B cell (primary cell): ENCODE data around the gene RPAP3. TPM values are rescaled to one million over a fixed set of nuclear protein-coding genes. Genes with fewer than 3 reads are reported as not detected.

Experiments
- ATAC-seq: fragments of 200-7000 bp; cut with Tn5 transposase; one replicate; pipeline ENCODE4 v1.10.0; 2021; ENCODE audit warnings: low read depth, mild to moderate bottlenecking, moderate number of reproducible peaks, moderate library complexity
- CTCF ChIA-PET: fragments of 350-600 bp; sonication (Branson Sonifier 250); formaldehyde crosslinking; loops from one replicate; lab custom pipeline; 2021; ENCODE audit warnings: antibody characterized with exemption, inconsistent platforms; lab: Charles Lee
- POLR2A ChIA-PET: fragments of 350-600 bp; sonication (Branson Sonifier 250); formaldehyde crosslinking; loops from one replicate; lab custom pipeline; 2021; ENCODE audit warnings: antibody characterized with exemption; lab: Charles Lee
- DNase-seq: peaks from one replicate; pipeline ENCODE4 v3.0.0; 2013
- H2AFZ ChIP-seq: 2 replicates; pipeline ENCODE4 v1.6.1; 2012; ENCODE audit warnings: mild to moderate bottlenecking, low read depth, low read length; ENCODE audit not compliant: insufficient read depth, poor library complexity, severe bottlenecking
- H3K27ac ChIP-seq, 2 donors: 1 replicate in 1 of 2; 2 replicates in 1 of 2; pipeline ENCODE4 v1.5.1; 2012 to 2013; ENCODE audit warnings: low read length in 2 of 2, mild to moderate bottlenecking in 2 of 2, moderate library complexity in 1 of 2
- H3K27me3 ChIP-seq, 4 experiments: fragments of 200-600 bp in 1 of 4; sonication (generic) in 1 of 4; replicated peaks in 1 of 4; 1 replicate in 2 of 4; 2 replicates in 2 of 4; pipeline versions ENCODE4 v1.6.1 to v1.7.0; 2013 to 2016; ENCODE audit warnings: low read length in 3 of 4, mild to moderate bottlenecking in 2 of 4, mixed read lengths in 1 of 4, moderate library complexity in 1 of 4; ENCODE audit not compliant: insufficient read depth in 4 of 4, control insufficient read depth in 3 of 4; ENCODE audit errors: control extremely low read depth in 1 of 4
- H3K36me3 ChIP-seq, 2 experiments: replicated peaks in 1 of 2; 1 replicate in 1 of 2; 2 replicates in 1 of 2; pipeline versions ENCODE4 v1.6.1 to v1.7.1; 2013; ENCODE audit warnings: low read length in 1 of 2; ENCODE audit not compliant: insufficient read depth in 2 of 2, control insufficient read depth in 1 of 2; ENCODE audit errors: control extremely low read depth in 1 of 2, extremely low read depth in 1 of 2
- H3K4me1 ChIP-seq, 2 donors: fragments of 200-600 bp in 1 of 2; sonication (generic) in 1 of 2; 1 replicate in 1 of 2; 2 replicates in 1 of 2; pipeline versions ENCODE4 v1.5.1 to v1.6.1; 2013 to 2017; ENCODE audit warnings: low read length in 2 of 2; ENCODE audit not compliant: control insufficient read depth in 2 of 2, insufficient read depth in 2 of 2
- H3K4me2 ChIP-seq: replicated peaks from 2 replicates; pipeline ENCODE3; 2012; ENCODE audit warnings: mild to moderate bottlenecking, low read depth, low read length; ENCODE audit not compliant: poor library complexity, severe bottlenecking
- H3K4me3 ChIP-seq, 5 experiments: fragments of 200-600 bp in 1 of 5; sonication (generic) in 1 of 5; 1 replicate in 3 of 5; 2 replicates in 2 of 5; pipeline versions ENCODE4 v1.5.1 to v1.7.0; 2011 to 2016; ENCODE audit warnings: low read length in 4 of 5, mild to moderate bottlenecking in 4 of 5, low read depth in 2 of 5, control low read depth in 1 of 5, moderate library complexity in 1 of 5; ENCODE audit not compliant: insufficient read depth in 1 of 5; ENCODE audit errors: control extremely low read depth in 1 of 5, extremely low read depth in 1 of 5
- H3K79me2 ChIP-seq: fragments of 200-600 bp; sonication (generic); one replicate; pipeline ENCODE4 v1.6.0; 2016; ENCODE audit warnings: low read length; ENCODE audit not compliant: control insufficient read depth, insufficient read depth
- H3K9ac ChIP-seq: fragments of 200-600 bp; sonication (generic); 2 replicates; pipeline ENCODE4 v1.6.1; 2017; ENCODE audit warnings: mild to moderate bottlenecking, low read length, moderate library complexity
- H3K9me3 ChIP-seq, 3 donors: one replicate each; pipeline versions ENCODE4 v1.6.1 to v1.7.1; 2013; ENCODE audit warnings: low read length in 2 of 3; ENCODE audit not compliant: control insufficient read depth in 2 of 3, insufficient read depth in 1 of 3; ENCODE audit errors: control extremely low read depth in 1 of 3
- H4K20me1 ChIP-seq: 2 replicates; pipeline ENCODE4 v1.6.0; 2012; ENCODE audit warnings: mild to moderate bottlenecking, low read length; ENCODE audit not compliant: insufficient read depth, control insufficient read depth, poor library complexity, severe bottlenecking
- H3K27ac Mint-ChIP-seq: one replicate; pipeline ENCODE4 v1.8.0; 2021; ENCODE audit warnings: mixed read lengths
- H3K27me3 Mint-ChIP-seq: one replicate; pipeline ENCODE4 v1.8.0; 2021; ENCODE audit warnings: mixed read lengths
- H3K4me1 Mint-ChIP-seq: one replicate; pipeline ENCODE4 v1.8.0; 2021; ENCODE audit warnings: mixed read lengths
- H3K4me3 Mint-ChIP-seq: one replicate; pipeline ENCODE4 v1.8.0; 2021; ENCODE audit warnings: mixed read lengths
- H3K9me3 Mint-ChIP-seq: one replicate; pipeline ENCODE4 v1.8.0; 2022; ENCODE audit warnings: mixed read lengths; ENCODE audit not compliant: insufficient read depth
- EZH2 ChIP-seq: IDR thresholded peaks from 2 replicates; pipeline ENCODE4 v1.6.1; 2012; ENCODE audit warnings: borderline replicate concordance, low read depth, mild to moderate bottlenecking, moderate library complexity, low read length; ENCODE audit not compliant: insufficient read depth, poor library complexity, severe bottlenecking
- WGBS: methylation state at CpG from one replicate; pipeline ENCODE4 v1.1.5; 2013; ENCODE audit warnings: missing lambda C conversion rate; ENCODE audit not compliant: insufficient coverage; 5-methylcytosine and 5-hydroxymethylcytosine counted together
- intact Hi-C: fragments of 100-400 bp; cut with micrococcal nuclease; formaldehyde crosslinking; loops from one replicate; pipeline ENCODE4 v1.10.0; 2022
- polyA plus RNA-seq: library from polyadenylated mRNA; depleted of rRNA; stranded (reverse); fragments of >200 nt; gene quantifications from 2 replicates; pipeline ENCODE4 v1.2.3, GENCODE V29; 2012
- total RNA-seq, 2 donors: library from RNA; stranded (reverse); fragments of 120-200 nt in 1 of 2; gene quantifications; 1 replicate in 1 of 2; 2 replicates in 1 of 2; pipeline versions ENCODE4 v1.2.3 to v1.2.4, GENCODE V29; 2013 to 2022
- TF ChIP-seq, protein P1 (sequence below): fragments of 200-600 bp; IDR thresholded peaks from one replicate; pipeline ENCODE4 v1.8.0; 2022; ENCODE audit warnings: antibody characterized with exemption, mild to moderate bottlenecking

Gene RPAP3
- total and polyA plus RNA-seq, 2 donors (not counting 1 experiment from before 2014, with no cell fraction given), result 9.1 to 47.2 TPM

DNA sequence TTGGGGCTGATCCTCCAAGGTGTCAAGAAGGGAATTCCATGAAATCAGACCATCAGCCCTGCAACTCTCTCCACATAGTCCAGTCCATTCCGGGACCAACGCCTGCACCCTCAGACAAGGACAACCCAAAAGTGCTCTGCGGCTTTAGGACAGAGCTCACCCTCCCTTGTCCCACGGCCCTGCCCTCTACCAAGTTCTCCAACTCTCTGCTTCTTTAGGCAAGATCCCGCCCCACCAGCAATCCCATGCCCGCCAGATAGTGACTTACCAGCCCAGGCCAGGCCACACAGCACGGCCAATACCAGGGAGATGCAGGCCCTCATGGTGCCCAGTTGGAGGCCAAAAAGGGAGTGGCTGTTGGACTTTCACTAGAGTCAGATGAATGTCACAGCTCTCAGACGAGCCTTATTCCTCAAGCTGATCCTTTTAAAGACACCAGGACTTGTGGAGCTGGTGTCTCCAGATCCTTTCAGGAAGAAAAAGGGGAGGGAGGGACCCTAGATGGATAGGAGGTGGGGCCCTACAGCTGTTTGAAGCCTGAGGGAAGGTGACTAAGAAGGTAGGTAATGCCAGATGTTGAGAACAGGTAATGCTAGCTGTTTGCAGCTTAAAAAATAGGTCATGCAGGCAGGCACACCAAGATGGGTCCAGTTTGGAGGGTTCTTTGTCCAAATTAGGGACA, 19.4 kb upstream of the RPAP3 start, which contains the start of gene ENDOU:
Gene ENDOU (minus strand): TSS at position 400 of the 682 bp plus-strand sequence. CDS start 77 bp downstream, at position 323.
- Histone ChIP-seq H3K4me1 (peaks cover 9 to 20% of the 10 kb centered on the region in 2 donors), H3K4me3 (no peak within 1 kb of the TSS), H4K20me1 (no peaks in the 10 kb centered on the region), H3K4me2 (peak within 1 kb of the TSS; percentile 18), H3K9ac (no peak within 1 kb of the TSS), H3K27me3 (no peaks in the 10 kb centered on the region), H3K36me3 (peaks cover 0 to 5% of the 10 kb centered on the region in 2 experiments), H3K79me2 (no peaks in the 10 kb centered on the region), H3K27ac (no peak within 1 kb of the TSS), H3K9me3 (no peaks in the 10 kb centered on the region), H2AFZ (no peak within 1 kb of the TSS)
- H3K4me1 Mint-ChIP-seq, result peaks cover 24% of the 10 kb centered on the region
- ATAC-seq (no peak), DNase-seq (no peak)
- peak within 1 kb of the TSS; percentile 5 for H3K4me3 Mint-ChIP-seq
- WGBS, result 98% methylated on average over 7 of the region's 8 CpGs
- H3K27me3 Mint-ChIP-seq, result no peaks in the 10 kb centered on the region
- CTCF ChIA-PET, result interaction anchor here (1.1 to 23.9 kb wide), 7 partner anchors 10 to 238 kb away, joined by 3 to 584 read pairs (median 15); partner anchors contain the start of genes SLC48A1 and TMEM106C
- TF ChIP-seq EZH2, result no peak
- TF ChIP-seq, protein P1, sequence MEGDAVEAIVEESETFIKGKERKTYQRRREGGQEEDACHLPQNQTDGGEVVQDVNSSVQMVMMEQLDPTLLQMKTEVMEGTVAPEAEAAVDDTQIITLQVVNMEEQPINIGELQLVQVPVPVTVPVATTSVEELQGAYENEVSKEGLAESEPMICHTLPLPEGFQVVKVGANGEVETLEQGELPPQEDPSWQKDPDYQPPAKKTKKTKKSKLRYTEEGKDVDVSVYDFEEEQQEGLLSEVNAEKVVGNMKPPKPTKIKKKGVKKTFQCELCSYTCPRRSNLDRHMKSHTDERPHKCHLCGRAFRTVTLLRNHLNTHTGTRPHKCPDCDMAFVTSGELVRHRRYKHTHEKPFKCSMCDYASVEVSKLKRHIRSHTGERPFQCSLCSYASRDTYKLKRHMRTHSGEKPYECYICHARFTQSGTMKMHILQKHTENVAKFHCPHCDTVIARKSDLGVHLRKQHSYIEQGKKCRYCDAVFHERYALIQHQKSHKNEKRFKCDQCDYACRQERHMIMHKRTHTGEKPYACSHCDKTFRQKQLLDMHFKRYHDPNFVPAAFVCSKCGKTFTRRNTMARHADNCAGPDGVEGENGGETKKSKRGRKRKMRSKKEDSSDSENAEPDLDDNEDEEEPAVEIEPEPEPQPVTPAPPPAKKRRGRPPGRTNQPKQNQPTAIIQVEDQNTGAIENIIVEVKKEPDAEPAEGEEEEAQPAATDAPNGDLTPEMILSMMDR, result no peak
- H3K9me3 Mint-ChIP-seq, result no peaks in the 10 kb centered on the region
- POLR2A ChIA-PET, result interaction anchor here (1.8 kb wide), 1 partner anchor 16 kb away, joined by 6 read pairs; no protein-coding TSS in a partner anchor
- intact Hi-C loops, result no loop called here
- peak within 1 kb of the TSS; percentile 56 for H3K27ac Mint-ChIP-seq
